ENCODE results near the gene CCNC. TPM values are rescaled to one million over a fixed set of nuclear protein-coding genes. Genes with fewer than 3 reads are reported as not detected.

CCNC gene
- polyA plus RNA-seq, 1 donor (not counting 4 experiments of a cell fraction or from before 2014, with no cell fraction given) = 103 TPM

DNA sequence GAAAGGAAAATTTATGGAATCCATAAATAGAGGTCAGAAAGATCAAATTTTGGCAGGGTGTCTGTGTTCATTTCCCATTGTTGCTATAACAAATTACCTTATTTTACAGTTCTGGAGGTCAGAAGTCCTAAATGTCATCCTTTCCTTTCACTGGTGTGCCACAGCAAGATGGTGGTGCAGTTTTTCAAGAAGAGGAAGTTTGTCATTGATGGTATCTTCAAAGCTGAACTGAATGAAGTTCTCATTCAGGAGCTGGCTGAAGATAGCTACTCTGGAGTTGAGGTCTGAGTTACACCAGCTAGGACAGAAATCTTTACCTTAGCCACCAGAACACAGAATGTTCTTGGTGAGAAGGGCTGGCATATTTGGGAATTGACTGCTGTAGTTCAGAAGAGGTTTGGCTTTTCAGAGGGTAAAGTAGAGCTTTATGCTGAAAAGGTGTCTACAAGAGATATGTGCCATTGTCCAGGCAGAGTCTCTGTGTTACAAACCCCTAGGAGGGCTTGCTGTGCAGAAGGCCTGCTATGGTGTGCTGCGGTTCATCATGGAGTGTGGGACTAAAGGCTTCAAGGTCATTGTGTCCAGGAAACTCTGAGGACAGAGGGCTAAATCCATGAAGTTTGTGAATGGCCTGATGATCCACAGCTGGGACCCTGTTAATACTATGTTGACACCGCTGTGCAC is 7.2 kb upstream of the CCNC start:
- H3K36me3 ChIP-seq (ENCODE audit: control insufficient read depth in 2 of 2, extremely low read depth in 1 of 2, insufficient read depth in 2 of 2, low read length in 2 of 2) = no peaks in the 10 kb centered on the region
- H3K9me1 ChIP-seq (ENCODE audit: control insufficient read depth, extremely low read depth, insufficient read depth, low read length) = no peaks in the 10 kb centered on the region
- no peak overlapping the region for H2AFZ ChIP-seq (ENCODE audit: control insufficient read depth, low read length)
- no peak overlapping the region for H3K9ac ChIP-seq (ENCODE audit: control insufficient read depth, extremely low read depth, insufficient read depth, low read length)
- H4K20me1 ChIP-seq (ENCODE audit: control insufficient read depth, extremely low read depth, insufficient read depth, low read length) = no peaks in the 10 kb centered on the region
- H3K27me3 ChIP-seq (ENCODE audit: control insufficient read depth, extremely low read depth, insufficient read depth, low read length) = no peaks in the 10 kb centered on the region
- H3K79me2 ChIP-seq (ENCODE audit: control insufficient read depth, insufficient read depth, low read length) = no peaks in the 10 kb centered on the region
- DNase-seq (ENCODE audit: low read depth, low spot score) (no peak), FAIRE-seq (no peak)
- TF ChIP-seq, protein P1, sequence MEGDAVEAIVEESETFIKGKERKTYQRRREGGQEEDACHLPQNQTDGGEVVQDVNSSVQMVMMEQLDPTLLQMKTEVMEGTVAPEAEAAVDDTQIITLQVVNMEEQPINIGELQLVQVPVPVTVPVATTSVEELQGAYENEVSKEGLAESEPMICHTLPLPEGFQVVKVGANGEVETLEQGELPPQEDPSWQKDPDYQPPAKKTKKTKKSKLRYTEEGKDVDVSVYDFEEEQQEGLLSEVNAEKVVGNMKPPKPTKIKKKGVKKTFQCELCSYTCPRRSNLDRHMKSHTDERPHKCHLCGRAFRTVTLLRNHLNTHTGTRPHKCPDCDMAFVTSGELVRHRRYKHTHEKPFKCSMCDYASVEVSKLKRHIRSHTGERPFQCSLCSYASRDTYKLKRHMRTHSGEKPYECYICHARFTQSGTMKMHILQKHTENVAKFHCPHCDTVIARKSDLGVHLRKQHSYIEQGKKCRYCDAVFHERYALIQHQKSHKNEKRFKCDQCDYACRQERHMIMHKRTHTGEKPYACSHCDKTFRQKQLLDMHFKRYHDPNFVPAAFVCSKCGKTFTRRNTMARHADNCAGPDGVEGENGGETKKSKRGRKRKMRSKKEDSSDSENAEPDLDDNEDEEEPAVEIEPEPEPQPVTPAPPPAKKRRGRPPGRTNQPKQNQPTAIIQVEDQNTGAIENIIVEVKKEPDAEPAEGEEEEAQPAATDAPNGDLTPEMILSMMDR (optimal IDR thresholded peaks at IDR 0.05 in 1 of 3, IDR thresholded peaks at IDR 0.05 in 1 of 3, conservative IDR thresholded peaks at IDR 0.05 in 1 of 3; ENCODE audit: extremely low read depth in 1 of 3, insufficient read depth in 2 of 3, low read length in 3 of 3) = no peak
- no peak for TF ChIP-seq EZH2 (IDR thresholded peaks at IDR 0.05; ENCODE audit: low read length)
- no peak overlapping the region for H3K4me3 ChIP-seq (ENCODE audit: control insufficient read depth in 2 of 3, extremely low read depth in 1 of 3, insufficient read depth in 2 of 3, low read depth in 1 of 3, low read length in 3 of 3)
- no peaks in the 10 kb centered on the region for H3K4me1 ChIP-seq (ENCODE audit: control insufficient read depth, extremely low read depth, insufficient read depth, low read length)
- no peak overlapping the region for H3K4me2 ChIP-seq (ENCODE audit: control insufficient read depth, extremely low read depth, insufficient read depth, low read depth, low read length)
- H3K27ac ChIP-seq (ENCODE audit: control insufficient read depth, insufficient read depth, low read length) = no peak overlapping the region
- no peaks in the 10 kb centered on the region for H3K9me3 ChIP-seq (ENCODE audit: control insufficient read depth, low read depth, low read length)
- dilution Hi-C loops (cut with MboI; ENCODE audit: extremely low pct_ligation_motif_present, low sequenced_read_pairs) = no loop called here

DNA sequence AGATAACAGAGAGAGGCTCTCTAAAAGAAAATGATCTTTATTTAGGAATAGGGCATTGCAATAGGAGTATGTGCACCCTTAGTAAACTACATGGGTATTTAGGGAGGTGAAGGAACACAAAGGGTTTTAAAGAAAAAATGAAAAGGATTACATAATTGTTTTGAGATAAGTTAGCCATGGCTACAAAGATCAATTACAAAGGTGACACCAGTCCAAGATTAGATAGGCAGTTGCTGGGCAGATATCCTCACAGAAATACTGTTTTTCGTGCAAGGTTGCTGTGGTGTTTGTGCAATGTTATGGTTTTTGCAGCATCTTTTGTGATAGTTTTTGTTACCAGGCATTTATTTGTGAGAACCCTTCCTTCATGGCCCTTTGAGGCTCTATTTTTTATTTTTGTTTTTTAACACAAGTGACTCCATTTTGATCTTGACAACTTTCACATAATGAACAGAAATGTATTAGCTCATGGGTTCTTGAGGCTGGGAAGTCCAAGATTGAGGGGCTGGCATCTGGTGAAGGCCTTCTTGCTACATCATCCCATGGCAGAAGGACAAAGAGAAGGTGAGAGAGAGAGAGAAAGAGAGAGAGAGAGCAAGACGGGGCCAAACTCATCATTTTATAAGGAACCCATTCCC is 5.6 kb upstream of the CCNC start:
- DNase-seq (ENCODE audit: low read depth, low spot score) (no peak), FAIRE-seq (no peak)
- Histone ChIP-seq H3K27ac (ENCODE audit: control insufficient read depth, insufficient read depth, low read length) (no peak overlapping the region), H3K79me2 (ENCODE audit: control insufficient read depth, insufficient read depth, low read length) (no peaks in the 10 kb centered on the region), H3K9ac (ENCODE audit: control insufficient read depth, extremely low read depth, insufficient read depth, low read length) (no peak overlapping the region), H2AFZ (ENCODE audit: control insufficient read depth, low read length) (no peak overlapping the region), H3K4me2 (ENCODE audit: control insufficient read depth, extremely low read depth, insufficient read depth, low read depth, low read length) (no peak overlapping the region), H3K4me3 (ENCODE audit: control insufficient read depth in 2 of 3, extremely low read depth in 1 of 3, insufficient read depth in 2 of 3, low read depth in 1 of 3, low read length in 3 of 3) (no peak overlapping the region), H3K4me1 (ENCODE audit: control insufficient read depth, extremely low read depth, insufficient read depth, low read length) (no peaks in the 10 kb centered on the region), H3K9me3 (ENCODE audit: control insufficient read depth, low read depth, low read length) (no peaks in the 10 kb centered on the region), H3K36me3 (ENCODE audit: control insufficient read depth in 2 of 2, extremely low read depth in 1 of 2, insufficient read depth in 2 of 2, low read length in 2 of 2) (no peaks in the 10 kb centered on the region), H3K9me1 (ENCODE audit: control insufficient read depth, extremely low read depth, insufficient read depth, low read length) (no peaks in the 10 kb centered on the region), H3K27me3 (ENCODE audit: control insufficient read depth, extremely low read depth, insufficient read depth, low read length) (no peaks in the 10 kb centered on the region), H4K20me1 (ENCODE audit: control insufficient read depth, extremely low read depth, insufficient read depth, low read length) (no peaks in the 10 kb centered on the region)
- dilution Hi-C loops (cut with MboI; ENCODE audit: extremely low pct_ligation_motif_present, low sequenced_read_pairs) = no loop called here
- TF ChIP-seq, protein P1 (optimal IDR thresholded peaks at IDR 0.05 in 1 of 3, IDR thresholded peaks at IDR 0.05 in 1 of 3, conservative IDR thresholded peaks at IDR 0.05 in 1 of 3; ENCODE audit: extremely low read depth in 1 of 3, insufficient read depth in 2 of 3, low read length in 3 of 3) = no peak
- TF ChIP-seq EZH2 (IDR thresholded peaks at IDR 0.05; ENCODE audit: low read length) = no peak

All from keratinocyte (primary cell).